Upper lobe of right lung (tissue), 1 donor: Measurements from ENCODE around the gene DUSP2. TPM values are rescaled to one million over a fixed set of nuclear protein-coding genes. Genes with fewer than 3 reads are reported as not detected.

ENCODE experiments used
- ATAC-seq: fragments of 200-7000 bp; cut with Tn5 transposase; one replicate; pipeline ENCODE4 v1.9.1; 2020; ENCODE audit warnings: mild to moderate bottlenecking, moderate library complexity
- DNase-seq: peaks from one replicate; pipeline ENCODE4 v3.0.0-alpha.2; 2020
- H3K27ac ChIP-seq: fragments of 200-600 bp; one replicate; pipeline ENCODE4 v1.8.0; 2022
- H3K27me3 ChIP-seq: fragments of 200-600 bp; one replicate; pipeline ENCODE4 v1.8.0; 2022; ENCODE audit warnings: mild to moderate bottlenecking
- H3K36me3 ChIP-seq: fragments of 200-600 bp; one replicate; pipeline ENCODE4 v1.8.0; 2022
- H3K4me1 ChIP-seq: fragments of 200-600 bp; one replicate; pipeline ENCODE4 v1.8.0; 2022
- H3K4me3 ChIP-seq: fragments of 200-600 bp; one replicate; pipeline ENCODE4 v1.8.0; 2022; ENCODE audit warnings: mild to moderate bottlenecking
- H3K9me3 ChIP-seq: fragments of 200-600 bp; one replicate; pipeline ENCODE4 v1.8.0; 2022
- CTCF ChIP-seq: fragments of 200-600 bp; IDR thresholded peaks from one replicate; pipeline ENCODE4 v1.8.0; 2022; ENCODE audit warnings: antibody characterized with exemption
- intact Hi-C: fragments of 100-400 bp; cut with DNase I; formaldehyde crosslinking; loops from one replicate; pipeline ENCODE4 v1.11.0; 2022
- total RNA-seq: library from RNA; stranded (reverse); fragmentation: NEBNext Ultra II Directional; extraction: Animal tissue kit (Norgen Biotek cat#: 25700); gene quantifications from one replicate; pipeline ENCODE4 v1.2.1, GENCODE V29; 2021
- donor health status: DM: no; HTN: yes; CAD: no; lungs with severe emphysema.

DUSP2 gene
- total RNA-seq, 1 donor from 2014 or later: 4.4 TPM

GRCh38 chr2:96110621-96111256 is 34.5 kb downstream of the DUSP2 start:
- intact Hi-C loops: loop anchor here (10.0 kb wide), 1 partner anchor 86 kb away; no protein-coding TSS in a partner anchor
- DNase-seq: peak; percentile 30
- peaks cover 1% of the 10 kb centered on the region for H3K9me3 ChIP-seq
- no peak overlapping the region for H3K27ac ChIP-seq
- H3K4me1 ChIP-seq: no peaks in the 10 kb centered on the region
- no peak for TF ChIP-seq CTCF
- no peak overlapping the region for H3K4me3 ChIP-seq
- ATAC-seq: no peak
- no peaks in the 10 kb centered on the region for H3K36me3 ChIP-seq
- peaks cover 9% of the 10 kb centered on the region for H3K27me3 ChIP-seq

GRCh38 chr2:96109931-96110511 is 35.2 kb downstream of the DUSP2 start:
- H3K9me3 ChIP-seq: peaks cover 9% of the 10 kb centered on the region
- H3K27ac ChIP-seq: no peak overlapping the region
- ATAC-seq (no peak), DNase-seq (peak; percentile 53)
- TF ChIP-seq CTCF: no peak
- intact Hi-C loops: loop anchor here (10.0 kb wide), 1 partner anchor 85 kb away; no protein-coding TSS in a partner anchor
- H3K36me3 ChIP-seq: no peaks in the 10 kb centered on the region
- no peaks in the 10 kb centered on the region for H3K4me1 ChIP-seq
- H3K4me3 ChIP-seq: no peak overlapping the region
- H3K27me3 ChIP-seq: peaks cover 1% of the 10 kb centered on the region

GRCh38 chr2:96109361-96109680 is 35.9 kb downstream of the DUSP2 start:
- intact Hi-C loops: no loop called here
- H3K27me3 ChIP-seq: no peaks in the 10 kb centered on the region
- no peak overlapping the region for H3K27ac ChIP-seq
- DNase-seq: peak; percentile 55
- peaks cover 10% of the 10 kb centered on the region for H3K9me3 ChIP-seq
- H3K4me1 ChIP-seq: no peaks in the 10 kb centered on the region
- no peak for TF ChIP-seq CTCF
- no peaks in the 10 kb centered on the region for H3K36me3 ChIP-seq
- no peak overlapping the region for H3K4me3 ChIP-seq
- ATAC-seq: no peak

GRCh38 chr2:96108541-96109360 is 36.5 kb downstream of the DUSP2 start:
- ATAC-seq (no peak), DNase-seq (peak; percentile 52)
- H3K9me3 ChIP-seq: peaks cover 10% of the 10 kb centered on the region
- H3K36me3 ChIP-seq: no peaks in the 10 kb centered on the region
- no peak for TF ChIP-seq CTCF
- H3K4me3 ChIP-seq: no peak overlapping the region
- H3K27me3 ChIP-seq: no peaks in the 10 kb centered on the region
- intact Hi-C loops: no loop called here
- no peak overlapping the region for H3K27ac ChIP-seq
- H3K4me1 ChIP-seq: no peaks in the 10 kb centered on the region

GRCh38 chr2:96108151-96108540 is 37.1 kb downstream of the DUSP2 start:
- no peak for TF ChIP-seq CTCF
- Histone ChIP-seq H3K4me3 (no peak overlapping the region), H3K4me1 (no peaks in the 10 kb centered on the region), H3K9me3 (peaks cover 10% of the 10 kb centered on the region), H3K27ac (no peak overlapping the region), H3K36me3 (no peaks in the 10 kb centered on the region), H3K27me3 (no peaks in the 10 kb centered on the region)
- ATAC-seq (no peak), DNase-seq (no peak)
- intact Hi-C loops: no loop called here
